Stimulated activated CD4-positive, alpha-beta T cell treated with anti-CD3 and anti-CD28 coated beads, Interleukin-1b, Interleukin-23, amount 100 ng/mL, for 24 hours (primary cell): ENCODE measurements around the gene PRIMA1.

ENCODE experiments used
- DNase-seq, 4 experiments: peaks; one replicate each; pipeline ENCODE4 v3.0.0-alpha.2; 2020; ENCODE audit warnings: low read depth in 4 of 4, low spot score in 1 of 4

PRIMA1 gene

DNA sequence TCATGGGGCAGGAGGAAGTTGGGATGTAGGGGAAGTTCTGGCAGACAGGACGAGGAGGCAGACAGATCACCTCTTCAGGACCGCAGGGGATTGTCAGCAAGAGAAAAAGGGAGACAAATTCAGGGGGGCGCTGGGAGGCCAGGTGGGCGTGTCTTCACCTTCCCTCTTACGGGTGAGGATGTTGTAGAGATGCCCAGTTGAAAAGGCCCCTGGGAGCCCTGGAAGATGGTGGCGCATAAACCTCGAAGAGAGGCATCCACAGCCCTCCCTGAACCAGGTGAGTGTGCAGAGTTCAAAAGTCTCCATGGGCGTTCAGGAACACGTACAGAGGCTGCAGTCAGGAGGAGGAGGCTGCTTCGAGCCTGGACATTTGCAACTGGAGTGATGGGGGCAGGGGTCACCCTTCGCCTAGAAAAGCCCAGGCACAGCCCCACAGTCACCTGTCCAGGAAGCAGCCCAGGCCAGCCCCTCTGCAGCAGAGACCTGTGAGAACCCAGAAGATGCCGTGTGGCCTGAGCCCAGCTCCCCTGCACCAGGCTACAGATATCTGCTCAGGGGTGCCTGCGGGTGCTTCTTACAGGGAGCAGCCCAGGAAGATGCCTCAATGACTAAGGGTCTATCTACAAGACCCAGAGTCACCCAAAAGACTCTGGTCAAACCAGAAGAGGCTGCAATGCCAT lies 74.4 kb downstream of the PRIMA1 start:
- DNase-seq: no peak

DNA sequence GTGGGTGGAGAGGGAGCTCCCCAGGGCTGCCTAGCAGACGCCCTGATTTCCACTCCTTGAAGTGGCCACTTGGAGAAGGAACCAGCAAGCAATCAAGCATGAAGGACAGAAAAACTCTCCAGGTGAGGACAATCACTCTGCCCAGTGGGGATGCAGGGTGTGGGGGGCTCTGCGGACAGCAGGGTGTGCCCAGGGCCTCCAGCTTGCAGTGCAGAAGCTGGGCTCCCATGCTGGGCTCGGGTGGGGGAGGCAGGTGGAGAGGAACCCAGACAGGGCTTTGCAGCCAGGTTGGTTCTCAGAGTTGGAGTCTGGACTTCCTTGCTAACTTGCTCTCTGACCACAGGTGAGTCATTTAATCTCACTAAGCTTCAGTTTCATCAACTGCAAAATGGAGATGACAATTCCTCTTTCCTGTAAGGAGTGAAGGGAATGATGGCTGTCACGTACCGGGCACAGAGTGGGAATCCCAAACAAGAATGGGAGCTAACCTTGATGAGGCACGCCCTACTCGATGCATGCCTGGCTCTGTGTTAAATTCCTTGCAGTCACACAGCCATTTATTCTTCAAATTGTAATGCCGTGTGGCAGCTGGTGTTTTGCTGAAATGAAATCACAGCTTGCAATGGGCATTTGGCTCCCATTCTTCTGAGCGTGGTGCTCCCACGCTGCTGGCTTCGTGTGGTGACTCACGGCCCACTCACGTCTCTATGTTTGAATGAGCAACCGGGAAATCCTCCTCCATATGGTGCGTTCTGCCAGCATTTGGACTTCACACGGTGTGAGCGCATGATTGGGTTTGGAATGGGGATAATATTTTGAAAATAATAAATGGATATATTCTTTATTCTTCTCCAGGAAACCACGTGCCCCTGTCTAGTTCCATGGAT lies 75.2 kb downstream of the PRIMA1 start:
- DNase-seq: no peak

DNA sequence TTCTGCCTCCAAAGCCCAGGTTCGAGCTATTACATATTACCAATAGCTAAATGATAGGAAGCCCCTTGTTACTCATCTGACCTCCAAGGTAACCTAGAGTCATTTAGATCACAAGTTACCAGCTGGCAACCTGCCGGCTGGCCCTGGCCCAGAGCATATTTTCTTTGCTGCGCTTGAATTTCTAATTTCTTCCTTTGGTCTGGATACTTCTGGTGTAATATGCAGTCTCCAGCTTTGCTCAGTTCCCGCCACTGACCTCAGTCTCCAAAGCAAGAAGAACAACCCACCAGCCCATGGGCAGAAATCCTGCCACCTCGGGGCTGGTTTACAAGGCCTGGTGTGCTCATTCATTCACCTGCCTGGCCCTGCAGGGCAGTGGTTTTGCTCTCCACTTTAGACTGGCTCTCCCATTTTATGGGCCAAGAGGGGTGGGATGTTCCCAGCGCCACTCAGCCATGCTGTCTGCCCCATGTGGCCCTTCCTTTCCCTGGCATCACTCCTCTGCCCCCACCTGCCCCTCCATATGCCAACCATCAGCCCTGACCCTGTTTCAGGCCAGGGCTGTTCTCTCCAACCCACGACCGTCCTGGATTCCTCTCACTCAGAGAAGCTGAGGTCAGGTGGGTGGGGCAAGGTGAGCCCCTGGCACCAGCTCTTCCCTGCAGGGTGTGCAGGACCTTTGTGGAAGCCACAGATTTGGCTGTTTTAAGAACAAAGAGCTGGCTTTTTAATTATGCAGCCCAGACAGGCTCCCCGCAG lies 76.0 kb downstream of the PRIMA1 start:
- DNase-seq: no peak

DNA sequence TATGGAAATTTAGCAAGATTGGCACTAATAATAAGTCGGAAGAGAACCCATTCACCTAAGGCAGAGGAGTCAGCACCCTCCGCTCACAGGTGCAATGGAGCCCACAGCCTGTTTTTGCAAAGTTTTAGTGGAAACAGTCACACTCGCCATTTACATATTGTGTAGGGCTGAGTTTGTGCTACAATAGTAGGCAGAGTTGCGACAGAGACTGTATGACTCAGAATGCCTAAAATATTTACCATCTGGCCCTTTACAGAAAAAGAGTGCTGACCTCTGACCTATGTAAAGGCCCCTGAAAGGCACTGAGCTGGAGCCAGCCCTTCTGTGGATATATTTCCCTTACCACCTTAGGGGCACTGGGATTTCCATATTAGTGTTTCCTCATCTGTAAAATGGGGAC lies 79.0 kb downstream of the PRIMA1 start:
- DNase-seq: no peak

DNA sequence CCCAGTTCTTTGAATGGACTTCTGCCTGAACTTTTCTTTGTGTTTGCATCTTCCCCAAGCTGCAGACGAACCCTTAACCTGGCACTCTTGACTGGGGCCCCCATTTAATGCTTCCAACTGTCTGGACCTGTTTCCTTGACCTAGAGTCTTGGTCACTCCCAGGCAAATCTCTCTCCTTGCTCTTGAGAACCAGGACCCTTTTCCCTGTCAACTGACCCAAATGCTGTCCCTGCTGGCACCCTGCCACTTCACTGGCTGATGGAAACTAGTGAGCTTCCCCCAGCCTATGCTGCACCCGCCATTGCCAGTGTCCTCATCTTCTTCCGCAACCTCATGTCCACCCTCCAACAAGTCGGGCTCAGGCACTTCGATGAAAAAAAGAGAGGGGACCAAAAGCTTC lies 79.5 kb downstream of the PRIMA1 start:
- no peak for DNase-seq

DNA sequence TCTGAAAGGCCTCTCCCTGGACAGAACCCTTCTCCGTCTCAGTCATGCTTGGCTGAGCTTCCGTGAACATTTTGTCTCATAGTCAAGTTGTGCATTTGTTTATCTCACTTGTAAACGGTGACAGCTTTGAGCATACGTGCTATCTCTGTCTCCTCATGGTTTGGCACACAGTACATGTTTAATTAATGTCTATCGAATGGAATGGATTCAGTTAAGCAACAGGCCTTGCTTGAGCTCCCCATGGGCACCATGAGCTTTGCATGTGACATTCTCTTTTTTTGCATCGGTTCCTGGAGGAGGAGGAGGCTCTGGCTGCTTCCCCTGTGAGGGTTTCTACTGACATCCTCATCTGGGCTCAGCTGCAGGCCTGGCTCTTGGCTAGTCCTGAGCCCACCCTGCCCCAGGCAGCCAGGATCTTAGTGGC lies 80.0 kb downstream of the PRIMA1 start:
- no peak for DNase-seq

DNA sequence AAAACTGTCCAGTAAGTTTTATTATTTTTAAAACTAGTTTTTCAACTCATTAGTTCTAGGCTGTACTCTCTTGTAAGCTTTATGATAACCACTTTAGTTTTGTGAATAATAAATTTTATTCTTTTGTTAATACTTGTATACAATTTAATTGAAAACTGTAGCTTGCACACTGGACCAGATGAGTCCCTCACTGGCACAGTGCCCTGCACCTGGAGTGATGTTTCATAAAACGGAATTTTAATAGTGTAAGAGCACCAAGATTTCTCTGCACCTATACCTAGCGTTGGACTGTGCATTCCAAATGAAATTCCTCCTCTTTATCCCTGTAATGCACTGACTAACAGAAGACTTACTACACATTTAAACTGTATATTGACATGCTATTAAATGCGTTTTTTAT lies 80.8 kb downstream of the PRIMA1 start:
- no peak for DNase-seq

DNA sequence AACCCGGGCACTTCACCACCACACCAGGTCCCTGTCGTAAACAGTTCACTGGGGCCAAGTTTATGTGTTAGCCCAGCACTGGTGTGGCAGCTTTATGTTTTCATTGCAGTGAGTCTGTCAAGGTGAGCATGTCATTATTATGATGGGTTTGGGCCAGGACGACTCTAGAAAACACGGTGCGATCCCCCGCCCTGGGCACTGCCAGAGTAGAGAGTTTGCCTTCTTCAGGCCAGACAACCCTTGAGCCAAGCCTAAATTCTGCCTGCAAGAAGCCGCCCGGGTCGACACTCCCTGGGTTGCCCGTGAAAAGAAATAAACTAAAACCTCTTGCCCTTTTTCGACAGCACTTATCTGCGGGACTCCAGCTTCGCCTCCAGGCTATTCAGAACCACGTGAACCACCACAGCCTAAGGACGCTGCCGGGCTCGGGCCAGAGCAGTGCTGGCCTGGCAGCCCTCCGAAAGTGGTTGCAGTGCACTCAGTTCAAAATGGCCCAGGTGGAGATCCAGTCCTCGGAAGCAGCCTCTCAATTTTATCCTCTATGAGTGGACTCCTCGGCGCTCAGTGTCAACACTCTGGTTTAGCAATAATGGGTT lies 81.8 kb downstream of the PRIMA1 start:
- no peak for DNase-seq

DNA sequence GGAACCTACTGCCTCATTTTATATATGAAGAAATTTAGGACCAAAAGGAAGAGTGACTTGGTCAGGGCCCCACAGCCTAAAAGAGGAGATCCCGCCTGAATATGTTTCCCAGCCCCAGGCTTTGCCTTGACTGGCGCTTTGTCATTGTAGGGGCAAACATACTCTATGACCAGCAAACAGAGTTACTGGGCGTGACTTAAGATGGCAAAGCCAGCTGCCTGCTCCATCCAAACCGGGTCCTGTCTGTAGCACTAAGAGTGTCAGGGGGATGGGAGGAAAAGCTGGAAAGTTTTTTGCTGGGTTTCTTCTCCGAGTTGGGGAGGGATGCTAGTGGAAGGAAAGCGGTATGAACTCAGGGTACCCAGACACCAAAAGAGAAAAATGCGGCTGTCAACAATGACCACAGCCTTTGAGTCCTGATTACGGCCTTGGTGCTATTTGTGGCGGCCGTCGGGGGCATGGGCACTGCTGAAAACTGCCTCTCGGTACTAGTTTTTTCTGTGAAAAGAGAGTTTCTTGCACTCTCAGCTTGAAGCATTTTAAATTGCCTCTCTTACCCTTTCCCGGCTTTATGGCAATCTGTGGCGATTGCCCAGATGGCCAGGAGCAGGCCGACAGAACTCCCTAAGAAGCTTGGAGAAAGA lies 82.7 kb downstream of the PRIMA1 start:
- no peak for DNase-seq

DNA sequence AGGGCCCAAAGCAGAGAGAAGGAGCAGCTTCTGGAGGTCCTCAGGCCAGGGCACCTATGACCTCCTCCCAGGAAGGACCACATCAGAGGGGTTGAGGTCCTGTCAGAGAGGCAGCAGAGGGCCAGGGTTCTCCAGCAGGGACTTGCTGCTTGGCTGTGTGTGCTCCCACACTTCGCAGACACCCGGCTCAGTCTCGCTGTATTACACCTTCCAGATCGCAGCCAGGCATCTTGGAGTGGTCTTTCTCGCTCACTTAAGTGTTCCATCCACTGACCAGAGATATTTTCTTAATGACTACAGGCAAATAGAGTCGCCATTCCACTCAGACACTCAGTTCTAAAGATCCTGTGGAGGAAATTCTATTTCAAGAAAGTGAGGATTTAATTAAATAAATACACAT lies 84.3 kb downstream of the PRIMA1 start:
- no peak for DNase-seq

DNA sequence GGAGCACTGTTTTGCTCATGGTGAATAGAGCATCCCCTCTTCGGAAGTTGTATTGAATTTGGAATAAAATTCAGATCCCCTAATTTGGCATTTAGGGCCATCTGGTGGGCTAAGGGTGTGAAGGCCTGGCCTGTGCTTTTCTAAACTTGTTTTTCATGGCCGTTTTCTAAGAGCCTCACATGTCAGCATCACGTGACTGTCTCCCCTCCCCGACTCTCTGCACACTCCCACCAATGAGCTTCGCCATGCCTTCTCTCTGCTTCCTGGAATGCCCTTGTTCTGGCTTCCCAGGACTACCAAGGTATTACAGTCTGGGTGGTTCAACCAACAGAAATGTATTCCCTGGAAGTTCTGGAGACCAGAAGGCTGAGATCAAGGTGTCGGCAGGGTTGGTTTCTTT lies 85.3 kb downstream of the PRIMA1 start:
- DNase-seq: no peak

DNA sequence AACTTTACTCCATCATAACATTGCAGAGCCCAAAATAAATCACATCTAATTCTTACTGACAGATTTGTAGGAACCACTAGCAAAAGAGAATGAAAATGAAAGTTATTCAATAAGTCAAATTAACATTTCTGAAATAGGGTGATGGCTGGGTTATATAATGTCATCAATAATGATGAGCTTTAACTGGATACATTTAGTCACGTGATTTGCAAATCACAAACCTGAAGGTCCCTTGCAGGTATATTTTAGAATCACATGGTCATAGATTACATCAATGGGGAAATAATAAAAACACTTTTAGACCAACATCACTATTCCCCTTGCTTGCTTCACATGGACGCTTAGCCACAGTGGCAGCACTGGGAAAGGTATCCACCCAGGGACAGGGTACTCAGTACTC lies 86.7 kb downstream of the PRIMA1 start:
- no peak for DNase-seq

DNA sequence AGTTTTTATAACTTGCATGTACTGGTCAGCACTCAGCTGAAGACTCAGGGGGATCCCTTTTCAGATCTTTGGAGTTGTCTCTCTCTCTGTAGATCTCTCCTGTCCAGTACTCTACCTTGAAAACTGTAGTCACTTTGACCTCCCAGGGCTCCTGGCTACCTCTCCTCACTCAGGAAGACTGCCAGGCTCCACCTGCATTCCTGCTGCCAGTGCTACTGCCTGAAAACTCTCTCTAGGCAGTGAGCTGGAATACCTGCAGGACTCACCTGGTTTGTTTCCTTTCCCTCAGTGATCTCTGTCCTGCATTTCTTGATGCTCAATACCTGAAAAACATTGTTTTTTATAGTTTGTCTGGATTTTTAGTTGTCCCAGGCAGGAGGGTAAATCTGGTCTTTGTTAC lies 87.4 kb downstream of the PRIMA1 start:
- no peak for DNase-seq

DNA sequence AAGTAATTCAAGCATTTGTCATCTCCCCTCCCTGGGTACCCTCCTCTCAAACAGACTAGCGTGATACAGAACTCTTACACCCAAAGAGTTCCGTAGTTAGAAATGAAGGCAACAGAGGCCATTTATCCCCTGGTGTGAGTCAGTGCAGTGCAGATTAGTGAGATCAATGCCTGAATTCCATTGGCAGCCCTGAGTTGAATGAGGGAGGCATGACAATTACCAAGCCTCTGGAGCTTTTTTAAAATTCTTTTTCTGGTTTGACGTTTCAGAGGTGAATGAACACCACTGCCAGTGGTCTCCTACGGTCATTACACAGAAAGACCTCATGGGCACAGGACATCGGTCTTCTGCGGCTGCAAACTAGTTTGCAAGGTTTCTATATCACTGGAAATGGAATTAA lies 94.4 kb downstream of the PRIMA1 start:
- DNase-seq: no peak

DNA sequence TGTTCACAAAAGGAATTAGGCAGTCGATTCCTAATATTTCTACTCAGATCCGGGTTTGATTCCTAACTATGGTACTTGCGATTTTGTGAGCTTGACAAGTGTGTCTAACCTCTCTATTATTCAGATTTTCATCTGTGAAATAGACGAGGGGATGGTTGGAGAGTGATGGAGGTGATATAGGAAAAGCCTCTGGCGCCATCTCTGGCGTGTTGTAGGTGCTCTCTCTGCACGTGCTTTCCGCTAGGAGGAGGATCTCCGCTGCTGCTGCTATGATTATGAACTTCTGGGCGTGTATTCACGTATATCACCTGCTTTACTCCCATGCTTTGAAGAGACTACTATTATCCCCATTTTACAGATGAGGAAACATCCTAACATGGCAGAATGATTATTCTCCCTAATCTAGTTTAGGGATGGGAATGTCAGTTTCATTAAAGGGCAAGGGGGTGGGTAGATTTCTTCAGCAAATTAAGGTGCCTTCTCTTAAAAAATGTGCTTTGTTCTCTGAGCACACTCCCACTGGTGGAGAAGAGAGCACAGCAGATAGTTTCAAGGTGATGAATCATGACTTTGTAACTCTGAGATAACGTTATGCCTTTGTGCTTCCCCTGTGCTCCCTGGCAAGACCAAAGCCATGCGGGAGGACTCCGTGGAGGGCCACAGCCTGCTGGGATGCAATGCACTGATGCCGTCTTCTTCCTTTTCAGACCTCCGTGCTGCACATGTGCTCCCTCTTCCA lies 97.1 kb downstream of the PRIMA1 start:
- no peak for DNase-seq

DNA sequence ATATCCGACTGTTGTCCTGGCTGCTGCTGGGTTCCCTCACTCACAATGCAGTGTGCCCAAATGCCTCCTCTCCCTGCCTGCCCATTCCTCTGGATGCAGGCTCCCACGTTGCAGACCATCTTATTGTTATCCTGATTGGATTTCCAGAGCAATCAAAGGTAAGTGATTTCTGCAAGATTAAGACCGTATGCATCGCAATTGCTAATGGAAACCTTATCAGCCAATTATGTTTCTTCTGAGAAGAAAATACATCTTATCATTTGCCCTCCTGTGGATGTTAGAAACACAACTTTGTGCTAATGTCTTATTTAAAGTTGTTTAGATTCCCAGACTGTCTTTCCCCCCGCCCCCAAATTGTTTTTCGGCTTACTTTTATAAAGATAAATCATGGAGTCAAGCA lies 98.1 kb downstream of the PRIMA1 start:
- no peak for DNase-seq

DNA sequence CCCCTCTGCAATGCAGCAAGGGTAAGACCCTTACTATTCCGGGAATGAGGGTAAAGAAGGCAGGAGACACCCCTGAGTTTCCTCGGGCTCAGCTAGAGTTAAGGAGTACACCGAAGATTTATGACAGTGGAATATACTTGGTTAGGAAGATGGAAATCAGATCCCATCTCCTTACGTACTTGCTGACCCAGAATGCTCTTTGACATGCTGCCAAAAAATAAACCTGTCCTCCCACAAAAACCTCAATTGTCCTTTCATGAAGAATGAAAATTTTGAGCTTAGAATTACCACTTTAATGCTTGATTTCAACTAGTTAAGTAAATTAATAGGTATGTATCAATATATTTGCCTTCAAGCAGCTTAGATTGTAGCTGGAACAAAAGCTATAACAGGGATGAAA lies 99.5 kb downstream of the PRIMA1 start:
- DNase-seq: no peak

DNA sequence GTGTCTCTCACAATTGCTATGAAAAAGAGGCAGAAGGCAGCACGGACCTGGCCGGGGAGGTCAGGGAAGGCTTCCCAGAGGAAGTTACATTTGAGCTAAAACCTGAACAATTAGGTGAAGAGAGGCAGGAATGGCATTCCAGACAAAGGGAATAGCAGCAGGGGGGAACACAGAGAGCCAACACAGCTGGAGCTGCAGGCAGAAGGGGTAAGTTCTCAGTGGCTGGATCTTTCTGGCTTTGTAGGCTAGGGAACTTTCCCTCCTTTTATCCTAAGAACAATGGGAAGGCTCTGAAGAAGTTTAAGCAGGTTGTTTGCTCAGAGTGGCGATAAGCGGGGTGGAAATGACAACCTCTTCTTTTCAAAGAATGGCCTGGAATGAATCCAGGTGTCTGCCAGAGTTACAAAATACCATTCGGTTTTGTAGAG lies 100.0 kb downstream of the PRIMA1 start:
- DNase-seq: no peak

DNA sequence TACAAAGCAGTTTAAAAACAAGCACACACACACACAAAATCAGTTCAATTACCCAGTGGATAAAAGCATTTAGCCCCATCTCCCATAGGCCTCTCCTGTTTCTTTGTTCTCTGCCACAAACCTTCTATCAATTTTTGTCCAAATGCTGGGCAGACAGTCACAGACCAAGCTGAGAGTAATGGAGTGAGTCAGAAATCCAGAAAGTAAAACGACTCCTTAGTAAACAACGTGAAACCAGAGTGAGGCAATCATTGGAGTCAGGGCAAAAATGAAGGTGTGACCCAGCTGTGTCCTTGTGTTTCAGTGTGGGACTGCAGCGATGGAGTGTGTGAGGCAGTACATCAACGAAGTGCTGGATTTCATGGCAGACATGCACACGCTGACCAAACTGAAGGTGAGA lies 102.0 kb downstream of the PRIMA1 start:
- DNase-seq: no peak

DNA sequence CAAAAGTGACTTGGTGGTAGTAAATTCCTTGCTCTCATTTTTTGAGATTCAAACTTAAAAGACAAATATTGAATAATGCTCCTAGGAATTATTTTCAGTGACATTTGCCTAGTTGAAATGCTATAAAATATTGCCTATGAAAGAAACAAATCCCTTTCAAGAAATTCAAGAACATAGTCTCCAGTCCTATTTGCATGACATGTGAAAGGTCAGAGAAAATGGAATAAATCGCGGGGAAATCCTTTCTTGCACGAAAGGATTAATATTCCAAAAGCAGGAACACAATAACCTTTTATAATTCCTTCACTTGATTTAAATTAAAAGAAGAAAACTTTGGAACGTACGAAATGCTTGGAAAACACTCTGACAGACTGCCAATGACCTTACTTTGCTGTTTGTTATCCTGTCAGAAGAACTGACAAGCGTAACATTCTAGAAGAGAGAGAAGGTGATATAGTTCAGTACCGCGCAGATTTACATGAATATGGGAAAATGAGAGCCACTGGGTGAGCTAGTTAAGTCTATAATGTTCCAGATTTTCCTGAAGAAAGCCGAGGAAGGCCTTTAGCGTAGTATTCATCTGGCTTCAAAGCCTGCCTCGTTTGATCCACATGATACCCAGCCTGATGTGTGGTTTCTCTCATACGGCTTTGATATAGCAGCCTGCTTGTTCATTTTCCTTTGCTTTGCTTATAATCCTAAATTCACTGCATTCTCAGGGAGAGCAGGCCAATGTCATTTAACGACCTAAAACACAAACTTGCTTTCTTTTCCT lies 103.0 kb downstream of the PRIMA1 start:
- DNase-seq: no peak
